Astrocyte of the spinal cord (primary cell): Measurements from ENCODE around the gene CECR2.
A peak's percentile ranks its signal among the peaks of the same experiment; 100 is the strongest.
"Not testable (repeated sequence)": the region's sequence is repeated elsewhere in the genome, so short reads cannot be mapped to it uniquely, and the experiment has no call there.

Experiments used
- DNase-seq: peaks from one replicate; pipeline ENCODE4 v3.0.0; 2011; ENCODE audit warnings: low read depth, low spot score
- H3K4me3 ChIP-seq: 2 replicates; pipeline ENCODE4 v1.5.1; 2011; ENCODE audit warnings: low read depth, mild to moderate bottlenecking, low read length, moderate library complexity
- CTCF ChIP-seq: IDR thresholded peaks from 2 replicates; pipeline ENCODE4 v1.5.1; 2012; ENCODE audit warnings: low read depth, mild to moderate bottlenecking, low read length, inconsistent platforms
- in situ Hi-C: cut with HindIII; loops from 2 replicates; pipeline ENCODE4 v1.10.0; 2017; ENCODE audit warnings: low sequenced_read_pairs

CECR2 gene

GRCh38 chr22:17422736-17423343 is 53.6 kb downstream of the CECR2 start:
- no peak for DNase-seq
- in situ Hi-C loops = no loop called here
- no peak overlapping the region for H3K4me3 ChIP-seq
- TF ChIP-seq CTCF = no peak

DNA sequence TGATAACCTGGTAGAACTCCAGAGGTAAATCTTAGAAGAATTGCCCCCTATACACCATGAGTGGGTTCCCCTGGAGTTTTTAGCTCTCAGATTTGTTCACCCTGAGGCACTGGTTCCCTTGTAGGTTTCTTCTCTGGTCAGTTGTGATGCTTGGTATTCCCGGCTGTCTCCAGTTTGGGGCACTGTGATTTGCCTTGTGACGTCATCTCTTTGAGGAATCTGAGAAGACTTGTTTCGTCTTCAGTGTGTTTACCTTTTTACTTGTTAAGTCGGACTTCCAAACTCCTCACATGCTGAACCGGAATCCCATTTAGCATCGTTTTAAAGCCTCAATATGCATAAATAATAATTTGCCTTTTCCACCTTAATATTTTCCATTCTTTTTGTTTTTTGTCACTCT is 54.4 kb downstream of the CECR2 start:
- DNase-seq = no peak
- in situ Hi-C loops = no loop called here
- no peak overlapping the region for H3K4me3 ChIP-seq
- TF ChIP-seq CTCF = no peak

- H3K4me3 ChIP-seq, DNase-seq, in situ Hi-C loops: not testable (repeated sequence)
Observed at GRCh38 chr22:17427528-17427927, 58.3 kb downstream of the CECR2 start.

- no peak for DNase-seq
- H3K4me3 ChIP-seq = no peak overlapping the region
- in situ Hi-C loops = no loop called here
- TF ChIP-seq CTCF = no peak
Observed at GRCh38 chr22:17429516-17429915, 60.3 kb downstream of the CECR2 start.

GRCh38 chr22:17430412-17430811 is 61.2 kb downstream of the CECR2 start:
- DNase-seq = peak; percentile 76
- in situ Hi-C loops = no loop called here
- H3K4me3 ChIP-seq = no peak overlapping the region
- TF ChIP-seq CTCF = no peak

DNA sequence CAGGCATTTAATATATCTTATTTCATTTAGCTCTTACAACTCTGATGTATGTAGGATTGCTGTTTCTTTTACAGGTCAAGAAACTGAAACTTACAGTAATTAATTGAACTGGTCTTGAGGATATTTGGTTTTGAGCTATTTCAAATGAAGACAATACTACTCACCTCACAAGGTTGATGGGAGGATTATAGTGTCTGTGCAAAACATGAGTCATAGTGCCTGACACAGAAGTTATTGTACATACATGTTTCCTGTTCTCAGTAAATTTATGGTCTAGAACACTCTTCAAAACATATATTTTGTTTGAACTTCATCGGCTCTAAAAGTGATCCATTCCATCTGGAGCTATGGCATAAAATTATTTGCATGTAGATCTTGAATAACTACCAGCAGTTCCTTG is 61.9 kb downstream of the CECR2 start:
- H3K4me3 ChIP-seq = no peak overlapping the region
- peak; percentile 10 for DNase-seq
- no peak for TF ChIP-seq CTCF
- in situ Hi-C loops = no loop called here

GRCh38 chr22:17434856-17435255 is 65.6 kb downstream of the CECR2 start:
- in situ Hi-C loops = no loop called here

More at GRCh38 chr22:17434856-17435255, 65.6 kb downstream of the CECR2 start:
- H3K4me3 ChIP-seq = no peak overlapping the region
- no peak for TF ChIP-seq CTCF
- peak; percentile 18 for DNase-seq
